ENCODE data around the gene GCN1.

GRCh38 chr12:120081641-120082040, 112.9 kb downstream of the GCN1 start:
- no peak for TF ChIP-seq POLR2AphosphoS5 (IDR thresholded peaks at IDR 0.05; ENCODE audit: insufficient read depth in 1 of 2, low read depth in 1 of 2)
- no peak for TF ChIP-seq CTCF (IDR thresholded peaks at IDR 0.05)
